ENCODE results near the gene LCLAT1. TPM values are rescaled to one million over a fixed set of nuclear protein-coding genes. Genes with fewer than 3 reads are reported as not detected.

Gene LCLAT1
- total RNA-seq, 4 donors from 2014 or later: 11.9 to 13.5 (median 12.6) TPM

DNA sequence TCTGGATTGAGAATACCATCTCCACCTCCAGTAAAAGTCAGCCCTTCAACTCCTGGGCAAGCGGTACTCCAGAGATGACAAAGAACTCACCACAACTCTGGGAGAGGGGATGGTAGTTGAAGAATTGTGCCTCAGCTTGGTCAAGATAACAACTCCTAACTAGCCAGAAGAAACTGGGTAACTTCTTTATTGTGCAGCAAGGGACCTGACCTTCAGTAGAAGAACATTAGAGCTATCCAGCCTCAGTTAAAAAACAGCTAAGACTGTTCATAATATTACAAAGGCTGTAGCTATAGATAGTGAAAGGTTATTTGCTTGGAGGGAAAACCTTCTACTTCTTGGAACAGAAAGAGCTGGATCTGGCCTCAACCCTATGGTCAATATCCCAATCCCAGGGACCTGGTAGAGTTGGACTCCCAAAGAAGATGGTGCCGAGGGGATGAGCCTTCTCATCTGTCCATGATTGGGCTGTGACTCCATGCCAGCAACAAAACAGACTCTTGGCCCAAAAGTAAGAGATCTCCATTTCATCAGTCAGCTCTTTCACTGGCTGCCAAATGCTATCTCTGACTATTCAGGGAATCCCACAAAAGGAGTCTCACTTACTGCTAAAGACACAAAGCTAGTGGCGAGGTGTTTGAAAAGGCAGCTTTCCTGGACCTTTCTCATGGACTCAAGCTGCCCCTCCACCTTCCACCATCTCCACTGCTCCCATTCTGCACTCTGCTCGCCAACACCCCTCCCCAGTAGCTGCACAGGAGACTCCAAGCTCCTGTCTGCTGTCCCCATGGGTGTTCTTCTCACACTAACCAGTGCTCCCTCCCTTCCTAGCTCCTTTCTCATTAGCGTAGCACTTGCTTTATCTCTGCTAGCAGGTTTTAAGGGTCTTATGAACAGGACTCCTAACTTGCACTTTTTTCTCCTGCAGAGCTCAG, 214.4 kb downstream of the LCLAT1 start:
- 83 to 89% methylated on average over 5 of the region's 5 CpGs for WGBS, 2 donors
- no peaks in the 10 kb centered on the region for H3K27me3 ChIP-seq
- no peak overlapping the region for H3K4me3 ChIP-seq
- H3K27ac ChIP-seq: no peak overlapping the region
- intact Hi-C loops (cut with DNase I): no loop called here
- H3K36me3 ChIP-seq: no peaks in the 10 kb centered on the region
- peaks cover 0 to 2% (median 0%) of the 10 kb centered on the region in 3 donors for H3K4me1 ChIP-seq
- no peaks in the 10 kb centered on the region for H3K9me3 ChIP-seq
- TF ChIP-seq, protein P1, sequence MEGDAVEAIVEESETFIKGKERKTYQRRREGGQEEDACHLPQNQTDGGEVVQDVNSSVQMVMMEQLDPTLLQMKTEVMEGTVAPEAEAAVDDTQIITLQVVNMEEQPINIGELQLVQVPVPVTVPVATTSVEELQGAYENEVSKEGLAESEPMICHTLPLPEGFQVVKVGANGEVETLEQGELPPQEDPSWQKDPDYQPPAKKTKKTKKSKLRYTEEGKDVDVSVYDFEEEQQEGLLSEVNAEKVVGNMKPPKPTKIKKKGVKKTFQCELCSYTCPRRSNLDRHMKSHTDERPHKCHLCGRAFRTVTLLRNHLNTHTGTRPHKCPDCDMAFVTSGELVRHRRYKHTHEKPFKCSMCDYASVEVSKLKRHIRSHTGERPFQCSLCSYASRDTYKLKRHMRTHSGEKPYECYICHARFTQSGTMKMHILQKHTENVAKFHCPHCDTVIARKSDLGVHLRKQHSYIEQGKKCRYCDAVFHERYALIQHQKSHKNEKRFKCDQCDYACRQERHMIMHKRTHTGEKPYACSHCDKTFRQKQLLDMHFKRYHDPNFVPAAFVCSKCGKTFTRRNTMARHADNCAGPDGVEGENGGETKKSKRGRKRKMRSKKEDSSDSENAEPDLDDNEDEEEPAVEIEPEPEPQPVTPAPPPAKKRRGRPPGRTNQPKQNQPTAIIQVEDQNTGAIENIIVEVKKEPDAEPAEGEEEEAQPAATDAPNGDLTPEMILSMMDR (IDR thresholded peaks at IDR 0.05): no peak
- TF ChIP-seq POLR2A (IDR thresholded peaks at IDR 0.05): no peak
- DNase-seq: no peak

DNA sequence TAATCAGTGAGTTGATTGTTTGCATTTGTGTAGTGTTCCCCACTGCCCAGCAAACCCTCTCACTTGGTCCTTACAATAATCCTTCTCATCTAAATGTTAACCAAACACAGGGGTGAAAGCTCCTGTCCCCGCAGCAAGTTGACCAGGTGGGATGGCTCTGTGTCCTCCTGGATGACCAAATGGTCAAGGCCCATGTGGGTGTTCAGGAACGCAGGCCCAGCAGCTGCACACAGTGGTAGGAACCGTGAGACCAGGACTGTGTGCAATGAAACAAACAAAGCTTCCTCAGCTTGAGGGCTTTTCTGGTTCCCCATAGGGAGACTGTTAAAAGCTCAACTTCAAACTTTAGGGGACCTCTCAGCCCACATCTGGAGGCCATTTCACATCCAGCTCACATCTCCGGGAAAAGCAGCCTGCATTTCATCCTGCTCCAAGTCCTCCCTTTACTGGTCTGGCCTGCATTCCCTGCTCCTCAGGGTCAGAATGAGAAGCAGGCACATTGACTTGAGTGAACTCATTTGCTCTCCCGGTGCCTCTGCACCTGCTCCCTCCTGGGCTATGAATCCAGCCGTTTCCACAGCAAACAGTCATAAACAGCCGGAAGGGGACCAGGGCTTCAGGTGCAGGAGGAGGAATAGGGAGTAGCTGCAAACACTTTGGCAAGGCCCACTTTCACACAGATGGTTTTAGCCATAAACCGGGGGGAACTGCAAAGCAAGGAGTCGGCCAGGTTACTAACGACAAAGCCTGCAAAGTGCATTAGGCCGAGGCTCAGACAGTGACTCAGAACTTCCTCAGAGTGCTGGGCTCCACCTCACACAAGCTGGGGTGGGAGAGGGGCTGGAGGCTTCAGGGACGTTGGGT, 215.5 kb downstream of the LCLAT1 start:
- intact Hi-C loops (cut with DNase I): no loop called here
- WGBS, 2 donors: 60 to 78% methylated on average over 7 to 10 of the region's 12 CpGs
- H3K4me1 ChIP-seq: peaks cover 0 to 2% (median 0%) of the 10 kb centered on the region in 3 donors
- H3K9me3 ChIP-seq: no peaks in the 10 kb centered on the region
- H3K27ac ChIP-seq: no peak overlapping the region
- TF ChIP-seq, protein P1 (IDR thresholded peaks at IDR 0.05): no peak
- TF ChIP-seq POLR2A (IDR thresholded peaks at IDR 0.05): no peak
- no peaks in the 10 kb centered on the region for H3K36me3 ChIP-seq
- H3K4me3 ChIP-seq: no peak overlapping the region
- DNase-seq: no peak
- no peaks in the 10 kb centered on the region for H3K27me3 ChIP-seq

DNA sequence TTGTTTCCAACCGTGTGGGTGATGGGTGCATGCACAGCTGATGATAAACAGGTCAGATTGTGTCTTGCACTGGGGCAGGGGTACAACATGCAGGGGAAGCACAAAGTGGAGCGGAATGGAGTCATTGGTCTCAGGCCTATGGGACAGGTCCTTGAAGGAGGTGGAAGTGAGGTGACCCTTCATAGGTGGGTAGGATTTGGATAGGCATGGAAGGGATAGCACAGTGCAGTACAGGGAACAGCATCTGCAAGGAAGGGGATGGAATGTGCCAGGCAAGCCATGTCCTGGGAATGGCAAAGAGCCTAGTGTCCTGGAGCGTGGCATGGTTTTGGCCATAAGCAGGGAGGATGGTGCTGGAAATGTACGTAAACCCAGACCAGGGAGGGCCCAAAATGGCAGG, 216.3 kb downstream of the LCLAT1 start:
- Histone ChIP-seq H3K27ac (no peak overlapping the region), H3K27me3 (no peaks in the 10 kb centered on the region), H3K9me3 (no peaks in the 10 kb centered on the region), H3K4me1 (peaks cover 0 to 2% (median 0%) of the 10 kb centered on the region in 3 donors), H3K4me3 (no peak overlapping the region), H3K36me3 (no peaks in the 10 kb centered on the region)
- WGBS, 2 donors: 93 to 95% methylated on average over 3 to 4 of the region's 4 CpGs
- no peak for DNase-seq
- TF ChIP-seq POLR2A (IDR thresholded peaks at IDR 0.05): no peak
- TF ChIP-seq, protein P1 (IDR thresholded peaks at IDR 0.05): no peak
- intact Hi-C loops (cut with DNase I): no loop called here

DNA sequence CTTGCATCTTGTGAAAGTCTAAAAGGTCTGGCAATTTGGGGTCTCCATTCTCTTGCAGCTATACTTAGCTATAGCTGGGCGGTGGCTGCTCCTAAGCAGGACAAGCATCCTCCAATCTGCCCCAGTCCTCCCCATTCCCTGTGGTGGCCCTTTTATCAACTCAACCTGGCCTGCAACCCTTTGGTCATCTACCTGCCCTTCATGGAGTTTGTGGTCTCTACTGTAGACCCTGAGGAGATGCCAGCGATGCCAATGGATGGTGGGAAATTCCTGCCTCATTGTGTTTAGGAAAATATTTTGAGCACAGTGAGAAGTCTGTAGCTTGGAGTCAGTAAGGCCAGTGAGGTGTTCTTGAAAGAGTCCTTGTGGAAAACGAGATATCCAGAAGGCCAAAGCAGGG, 216.8 kb downstream of the LCLAT1 start:
- no peak for DNase-seq
- H3K9me3 ChIP-seq: peaks cover 0 to under 1% (median 0%) of the 10 kb centered on the region in 3 donors
- H3K27me3 ChIP-seq: no peaks in the 10 kb centered on the region
- TF ChIP-seq, protein P1 (IDR thresholded peaks at IDR 0.05): no peak
- no peak for TF ChIP-seq POLR2A (IDR thresholded peaks at IDR 0.05)
- H3K36me3 ChIP-seq: no peaks in the 10 kb centered on the region
- no peak overlapping the region for H3K27ac ChIP-seq
- no peak overlapping the region for H3K4me3 ChIP-seq
- intact Hi-C loops (cut with DNase I): no loop called here
- peaks cover 0 to 2% (median 0%) of the 10 kb centered on the region in 3 donors for H3K4me1 ChIP-seq
- 88 to 94% methylated on average over 3 of the region's 3 CpGs for WGBS, 2 donors

All from esophagus squamous epithelium (tissue), 5 donors.